Esophagus squamous epithelium (tissue), 5 donors: ENCODE measurements around the gene EDA. TPM values are rescaled to one million over a fixed set of nuclear protein-coding genes. Genes with fewer than 3 reads are reported as not detected.

Source experiments
- DNase-seq: peaks from one replicate; lab custom pipeline; 2025; lab: John Stamatoyannopoulos, UW
- H3K27ac ChIP-seq, 4 donors: fragments of 200-600 bp; sonication (generic); one replicate each; pipeline ENCODE4 v1.5.1; 2016 to 2019; ENCODE audit warnings: mild to moderate bottlenecking in 1 of 4
- H3K27me3 ChIP-seq, 4 donors: fragments of 200-600 bp; sonication (generic); 1 replicate in 3 of 4; 2 replicates in 1 of 4; pipeline versions ENCODE4 v1.5.1 to v1.6.0; 2017 to 2021; ENCODE audit warnings: antibody characterized with exemption in 1 of 4
- H3K36me3 ChIP-seq, 3 donors: fragments of 200-600 bp; sonication (generic); one replicate each; pipeline ENCODE4 v1.5.1; 2016 to 2019
- H3K4me1 ChIP-seq, 3 donors: fragments of 200-600 bp; sonication (generic); one replicate each; pipeline ENCODE4 v1.5.1; 2017 to 2019
- H3K4me3 ChIP-seq, 4 donors: fragments of 200-600 bp; sonication (generic); 1 replicate in 3 of 4; 2 replicates in 1 of 4; pipeline ENCODE4 v1.5.1; 2016 to 2019; ENCODE audit warnings: mild to moderate bottlenecking in 2 of 4, moderate library complexity in 1 of 4
- H3K9me3 ChIP-seq, 3 donors: fragments of 200-600 bp; sonication (generic); one replicate each; pipeline ENCODE4 v1.5.1; 2016 to 2019
- CTCF ChIP-seq, 6 experiments: fragments of 450-650 bp in 4 of 6; fragments of 200-600 bp in 2 of 6; sonication (generic) in 2 of 6; IDR thresholded peaks; one replicate each; pipeline ENCODE4 v1.5.1; 2016 to 2019; ENCODE audit warnings: antibody characterized with exemption in 6 of 6, mild to moderate bottlenecking in 4 of 6, moderate library complexity in 4 of 6
- POLR2A ChIP-seq, 4 donors: fragments of 450-650 bp; IDR thresholded peaks; one replicate each; pipeline ENCODE4 v1.6.1; 2017; ENCODE audit warnings: antibody characterized with exemption in 4 of 4, mild to moderate bottlenecking in 4 of 4, moderate library complexity in 3 of 4
- WGBS, 2 donors: methylation state at CpG; one replicate each; pipeline ENCODE4 v1.1.5; 2018; 5-methylcytosine and 5-hydroxymethylcytosine counted together
- intact Hi-C: fragments of 100-400 bp; cut with DNase I; formaldehyde crosslinking; loops from one replicate; pipeline ENCODE4 v1.15.0; 2022
- total RNA-seq, 4 donors: library from RNA; depleted of rRNA; stranded (reverse); fragments of >200 nt; gene quantifications; one replicate each; pipeline ENCODE4 v1.1.0, GENCODE V29; 2016
- donor health status: DM: yes; HTN: yes; CAD: no.

EDA gene
- total RNA-seq, 4 donors from 2014 or later: 1.5 to 2.9 (median 2.4) TPM

- no peak for TF ChIP-seq POLR2A (IDR thresholded peaks at IDR 0.05)
- TF ChIP-seq CTCF (IDR thresholded peaks at IDR 0.05): no peak
- Histone ChIP-seq H3K36me3 (no peaks in the 10 kb centered on the region), H3K9me3 (no peaks in the 10 kb centered on the region), H3K4me3 (no peak overlapping the region), H3K27me3 (no peaks in the 10 kb centered on the region), H3K27ac (no peak overlapping the region), H3K4me1 (no peaks in the 10 kb centered on the region)
- no peak for DNase-seq
- 56 to 88% methylated on average over 1 of the region's 1 CpG for WGBS, 2 donors
- intact Hi-C loops: no loop called here
Measured at GRCh38 chrX:69807400-69807799, 191.5 kb downstream of the EDA start.

GRCh38 chrX:69808375-69808774, 192.5 kb downstream of the EDA start:
- no peak overlapping the region for H3K27ac ChIP-seq
- TF ChIP-seq POLR2A (IDR thresholded peaks at IDR 0.05) (no peak), CTCF (IDR thresholded peaks at IDR 0.05) (no peak)
- H3K27me3 ChIP-seq: no peaks in the 10 kb centered on the region
- intact Hi-C loops: no loop called here
- no peak for DNase-seq
- WGBS, 2 donors: 72% methylated on average over 2 of the region's 2 CpGs; no CpG with 5 or more reads in 1 of the 2 donors
- H3K4me3 ChIP-seq: no peak overlapping the region
- no peaks in the 10 kb centered on the region for H3K9me3 ChIP-seq
- no peaks in the 10 kb centered on the region for H3K4me1 ChIP-seq
- H3K36me3 ChIP-seq: no peaks in the 10 kb centered on the region

GRCh38 chrX:69813677-69814076, 197.8 kb downstream of the EDA start:
- H3K9me3 ChIP-seq: peaks cover 0 to 4% (median 0%) of the 10 kb centered on the region in 3 donors
- no peaks in the 10 kb centered on the region for H3K27me3 ChIP-seq
- 12 to 50% methylated on average over 1 of the region's 1 CpG for WGBS, 2 donors
- no peak overlapping the region for H3K4me3 ChIP-seq
- TF ChIP-seq CTCF (IDR thresholded peaks at IDR 0.05) (no peak), POLR2A (IDR thresholded peaks at IDR 0.05) (no peak)
- intact Hi-C loops: no loop called here
- H3K36me3 ChIP-seq: no peaks in the 10 kb centered on the region
- no peak overlapping the region for H3K27ac ChIP-seq
- no peaks in the 10 kb centered on the region for H3K4me1 ChIP-seq
- DNase-seq: no peak

GRCh38 chrX:69815063-69815462, 199.2 kb downstream of the EDA start:
- TF ChIP-seq POLR2A (IDR thresholded peaks at IDR 0.05): no peak
- TF ChIP-seq CTCF (IDR thresholded peaks at IDR 0.05): no peak
- 45% methylated on average over 2 of the region's 4 CpGs; no CpG with 5 or more reads in 1 of the 2 donors for WGBS, 2 donors

DNA sequence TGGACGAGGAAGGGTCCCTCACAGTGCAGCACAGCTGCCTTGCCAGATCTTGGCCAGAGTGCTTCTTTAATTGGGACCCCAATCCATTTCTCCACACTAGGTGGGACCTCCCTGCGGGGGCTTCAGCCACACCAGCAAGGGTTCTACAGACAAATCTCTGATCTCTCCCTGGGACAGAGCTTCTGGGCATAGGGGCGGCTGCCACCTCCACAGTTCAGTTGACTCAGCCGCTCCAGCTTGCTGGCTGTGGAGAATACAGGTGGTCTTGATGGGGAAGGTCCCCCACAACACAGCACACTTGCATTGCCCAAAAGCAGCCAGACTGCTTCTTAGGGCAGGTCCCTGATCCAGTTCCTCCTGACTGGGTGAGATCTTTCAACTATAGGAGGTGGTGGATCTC, 199.6 kb downstream of the EDA start:
- Histone ChIP-seq H3K4me1 (no peaks in the 10 kb centered on the region), H3K27me3 (no peaks in the 10 kb centered on the region), H3K4me3 (no peak overlapping the region), H3K9me3 (peaks cover 0 to 4% (median 0%) of the 10 kb centered on the region in 3 donors), H3K36me3 (no peaks in the 10 kb centered on the region), H3K27ac (no peak overlapping the region)
- TF ChIP-seq CTCF (IDR thresholded peaks at IDR 0.05) (no peak), POLR2A (IDR thresholded peaks at IDR 0.05) (no peak)
- WGBS, 2 donors: no CpG with 5 or more reads among the region's 4 CpGs
- no peak for DNase-seq
- intact Hi-C loops: no loop called here

More at GRCh38 chrX:69815063-69815462, 199.2 kb downstream of the EDA start:
- H3K27me3 ChIP-seq: no peaks in the 10 kb centered on the region
- DNase-seq: no peak
- H3K4me1 ChIP-seq: no peaks in the 10 kb centered on the region
- H3K36me3 ChIP-seq: no peaks in the 10 kb centered on the region
- H3K4me3 ChIP-seq: no peak overlapping the region
- intact Hi-C loops: no loop called here
- H3K27ac ChIP-seq: no peak overlapping the region
- H3K9me3 ChIP-seq: peaks cover 0 to 4% (median 0%) of the 10 kb centered on the region in 3 donors
